ENCODE data around the gene MGAT2. TPM values are rescaled to one million over a fixed set of nuclear protein-coding genes. Genes with fewer than 3 reads are reported as not detected.
A peak's percentile ranks its signal among the peaks of the same experiment; 100 is the strongest.

Gene MGAT2
- total and polyA plus RNA-seq, 9 of the 15 experiments (the other 6 are each of a cell fraction or from before 2014, with no cell fraction given): 0.03 to 33.3 (median 24.6) TPM; not detected in 1

GRCh38 chr14:49582113-49582977 is 38.3 kb upstream of the MGAT2 start:
- peak overlapping the region in 1 of 2 experiments; percentile 99; a peak in 1 of 4 replicates for H3K9ac ChIP-seq (ENCODE audit: insufficient read depth in 1 of 2, low read depth in 2 of 2, low read length in 2 of 2)
- H3K9me3 ChIP-seq (replicated peaks; ENCODE audit: control insufficient read depth, insufficient read depth, low read depth, low read length): no peaks in the 10 kb centered on the region
- peaks cover 55% of the 10 kb centered on the region for H3K36me3 ChIP-seq (ENCODE audit: control insufficient read depth, insufficient read depth, low read length)
- no peak for FAIRE-seq
- no peak for DNase-seq (ENCODE audit: extremely low read depth in 1 of 4, low spot score in 3 of 4)
- no peaks in the 10 kb centered on the region for H3K27me3 ChIP-seq (ENCODE audit: control insufficient read depth in 2 of 2, insufficient read depth in 2 of 2, low read length in 2 of 2)
- H4K20me1 ChIP-seq (replicated peaks; ENCODE audit: control insufficient read depth, insufficient read depth, low read length): peaks cover 30% of the 10 kb centered on the region
- WGBS (ENCODE audit: insufficient coverage, low coverage, missing lambda C conversion rate): 68% methylated on average over 4 of the region's 4 CpGs
- peak overlapping the region; percentile 37; the same call in 2 of the 3 replicates for H3K27ac ChIP-seq (ENCODE audit: extremely low read depth, low read depth, low read length)
- H3K4me2 ChIP-seq (ENCODE audit: insufficient read depth, low read length): peak overlapping the region; percentile 23
- intact Hi-C loops (cut with micrococcal nuclease) (no loop called here), in situ Hi-C loops (cut with MboI) (no loop called here)
- peaks cover 67% of the 10 kb centered on the region for H3K79me2 ChIP-seq (ENCODE audit: control insufficient read depth, insufficient read depth, low read length)
- H3K4me1 ChIP-seq (replicated peaks in 1 of 2; ENCODE audit: control insufficient read depth in 2 of 2, insufficient read depth in 2 of 2, low read length in 2 of 2): peaks cover 6 to 7% of the 10 kb centered on the region in 2 experiments; a peak in 4 of 5 replicates
- H3K9me1 ChIP-seq (ENCODE audit: control insufficient read depth, insufficient read depth, low read length): peaks cover 3% of the 10 kb centered on the region
- H2AFZ ChIP-seq (ENCODE audit: low read depth, low read length): no peak overlapping the region
- CTCF ChIA-PET (ENCODE audit: low intra/inter-chr PET ratio): no interaction called here
- peak overlapping the region; percentile 82; the same call in 1 of the 2 replicates for H3K4me3 ChIP-seq
- peak; percentile 3 for ATAC-seq
- BruUV-seq (replicated peaks): no TSS peak
- POLR2A ChIA-PET: no interaction called here
- 0 out of 2 replicates have a peak, but pooled peaks have one; percentile 6 for TF ChIP-seq ZNF253 (CRISPR knock-in tag; conservative IDR thresholded peaks at IDR 0.05)
- TF ChIP-seq USF2 (CRISPR knock-in tag; IDR thresholded peaks at IDR 0.05): no peak
- peak; percentile 87 for TF ChIP-seq EWSR1 (IDR thresholded peaks at IDR 0.05; ENCODE audit: borderline replicate concordance, low read depth, partially characterized antibody)
- TF ChIP-seq POLR2AphosphoS2 (IDR thresholded peaks at IDR 0.05; ENCODE audit: low read length): peak; percentile 87; the same call in 1 of the 2 replicates
- no peak for TF ChIP-seq PBX2 (CRISPR knock-in tag; IDR thresholded peaks at IDR 0.05; ENCODE audit: low read depth)
- TF ChIP-seq PBX2 (tag; conservative IDR thresholded peaks at IDR 0.05; ENCODE audit: low read depth): no peak
- TF ChIP-seq ZNF696 (CRISPR knock-in tag; conservative IDR thresholded peaks at IDR 0.05): no peak
- TF ChIP-seq ZNF707 (CRISPR knock-in tag; conservative IDR thresholded peaks at IDR 0.05): no peak
- TF ChIP-seq ZNF146 (CRISPR knock-in tag; IDR thresholded peaks at IDR 0.05; ENCODE audit: unreplicated experiment): no peak
- TF ChIP-seq MYNN (IDR thresholded peaks at IDR 0.05): peak; percentile 9; the same call in 1 of the 2 replicates
- no peak for TF ChIP-seq MYNN (CRISPR knock-in tag; IDR thresholded peaks at IDR 0.05)
- TF ChIP-seq ZNF431 (CRISPR knock-in tag; IDR thresholded peaks at IDR 0.05): no peak
- TF ChIP-seq TEAD4 (IDR thresholded peaks at IDR 0.05; ENCODE audit: low read length): peak; percentile 6; the same call in 1 of the 2 replicates
- TF ChIP-seq TEAD4 (CRISPR knock-in tag; IDR thresholded peaks at IDR 0.05; ENCODE audit: borderline replicate concordance): no peak
- TF ChIP-seq POLR2AphosphoS5 (IDR thresholded peaks at IDR 0.05; ENCODE audit: control insufficient read depth, insufficient read depth, low read depth, low read length): peak; percentile 66; the same call in 1 of the 2 replicates
- TF ChIP-seq TAF9B (IDR thresholded peaks at IDR 0.05; ENCODE audit: partially characterized antibody): no peak
- peak; percentile 77 for TF ChIP-seq SUPT5H (IDR thresholded peaks at IDR 0.05)

Data from K562 (cell line).